Medulla oblongata (tissue), 1 donor: ENCODE data around the gene KCNK2.
"Not testable (repeated sequence)": the region's sequence is repeated elsewhere in the genome, so short reads cannot be mapped to it uniquely, and the experiment has no call there.

Experiments
- DNase-seq: peaks from one replicate; pipeline ENCODE4 v3.0.0-alpha.2; 2015; ENCODE audit errors: extremely low spot score

The KCNK2 gene

DNA sequence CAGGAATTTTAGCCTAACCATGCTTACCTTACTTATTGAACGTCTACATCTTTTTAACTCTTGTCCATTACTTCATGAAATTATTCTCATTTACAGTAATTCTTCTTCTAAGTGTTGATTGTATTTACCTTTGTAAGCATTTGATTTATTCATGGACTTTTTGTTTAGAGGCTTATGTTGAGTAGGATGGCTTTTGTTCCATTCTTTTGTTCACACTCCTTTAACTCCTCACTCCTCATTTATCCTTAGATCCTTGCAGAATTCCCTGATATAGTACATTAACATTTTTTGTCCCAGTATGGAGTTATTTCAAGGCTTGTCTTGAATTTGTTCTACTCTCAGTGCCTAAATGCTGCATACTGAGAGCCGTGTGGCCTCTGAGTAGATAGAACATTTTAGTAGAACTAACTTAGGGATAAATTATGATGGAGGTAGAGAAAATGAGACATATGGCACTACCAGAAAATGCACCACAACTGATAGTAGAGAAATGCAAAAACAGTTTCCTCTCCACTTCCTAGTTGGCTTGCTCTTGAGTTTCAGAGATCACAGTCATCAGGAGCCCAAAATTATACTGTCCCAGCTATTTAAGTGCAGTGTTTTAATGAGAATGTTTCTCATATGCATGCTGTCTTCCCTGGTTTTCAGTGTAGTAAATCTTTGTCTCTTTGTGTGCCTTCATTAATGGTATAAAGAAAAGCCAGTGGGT lies 69.5 kb downstream of the KCNK2 start:
- DNase-seq = no peak

- no peak for DNase-seq
Observed at GRCh38 chr1:215156232-215156631, 73.7 kb downstream of the KCNK2 start.

GRCh38 chr1:215160351-215160750 lies 77.8 kb downstream of the KCNK2 start:
- no peak for DNase-seq

DNA sequence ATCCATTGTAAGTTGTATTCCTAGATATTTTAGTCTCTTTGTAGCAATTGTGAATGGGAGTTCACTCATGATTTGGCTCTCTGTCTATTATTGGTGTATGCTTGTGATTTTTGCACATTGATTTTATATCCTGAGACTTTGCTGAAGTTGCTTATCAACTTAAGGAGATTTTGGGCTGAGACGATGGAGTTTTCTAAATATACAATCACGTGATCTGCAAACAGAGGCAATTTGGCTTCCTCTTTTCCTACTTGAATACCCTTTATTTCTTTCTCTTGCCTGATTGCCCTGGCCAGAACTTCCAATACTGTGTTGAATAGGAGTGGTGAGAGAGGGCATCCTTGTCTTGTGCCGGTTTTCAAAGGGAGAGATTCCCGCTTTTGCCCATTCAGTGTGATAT lies 80.6 kb downstream of the KCNK2 start:
- DNase-seq = not testable (repeated sequence)

DNA sequence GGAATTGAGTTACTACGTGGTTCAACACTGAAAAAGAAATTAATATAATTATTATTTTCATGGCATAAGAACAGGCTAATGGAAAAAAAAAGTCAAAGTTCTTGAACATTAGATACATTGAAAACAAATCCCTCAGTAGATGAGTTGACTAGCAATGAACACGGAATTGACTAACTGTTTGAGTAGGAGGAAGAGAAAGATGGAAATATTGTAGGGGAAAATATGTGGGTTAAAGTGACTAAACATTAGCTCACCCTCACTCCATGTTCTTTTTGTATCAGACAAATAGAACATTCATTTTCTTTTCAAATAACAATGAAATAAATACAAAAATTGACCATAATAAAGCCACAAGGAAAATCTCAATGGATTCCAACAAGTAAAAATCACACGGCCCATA lies 84.3 kb downstream of the KCNK2 start:
- DNase-seq = no peak

DNA sequence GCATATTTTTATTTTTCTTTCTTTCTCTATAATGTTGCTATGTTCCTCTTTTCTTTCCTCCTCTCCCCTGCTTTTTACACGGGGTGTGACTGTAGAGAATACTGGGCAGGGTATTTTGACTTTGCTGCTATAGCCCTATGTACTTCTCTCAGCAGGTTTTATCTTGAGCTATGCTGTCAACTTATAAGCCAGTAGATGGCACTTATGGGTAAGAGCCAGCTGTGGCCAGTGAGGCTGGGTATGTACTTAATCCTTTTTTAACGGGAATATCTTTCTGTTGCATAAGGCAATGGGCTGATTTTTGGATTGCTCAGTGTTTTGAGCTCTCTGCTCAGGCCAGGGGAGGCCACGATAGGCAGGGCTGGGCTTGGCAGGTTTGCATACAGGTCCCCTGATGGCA lies 99.0 kb downstream of the KCNK2 start:
- DNase-seq = no peak

DNA sequence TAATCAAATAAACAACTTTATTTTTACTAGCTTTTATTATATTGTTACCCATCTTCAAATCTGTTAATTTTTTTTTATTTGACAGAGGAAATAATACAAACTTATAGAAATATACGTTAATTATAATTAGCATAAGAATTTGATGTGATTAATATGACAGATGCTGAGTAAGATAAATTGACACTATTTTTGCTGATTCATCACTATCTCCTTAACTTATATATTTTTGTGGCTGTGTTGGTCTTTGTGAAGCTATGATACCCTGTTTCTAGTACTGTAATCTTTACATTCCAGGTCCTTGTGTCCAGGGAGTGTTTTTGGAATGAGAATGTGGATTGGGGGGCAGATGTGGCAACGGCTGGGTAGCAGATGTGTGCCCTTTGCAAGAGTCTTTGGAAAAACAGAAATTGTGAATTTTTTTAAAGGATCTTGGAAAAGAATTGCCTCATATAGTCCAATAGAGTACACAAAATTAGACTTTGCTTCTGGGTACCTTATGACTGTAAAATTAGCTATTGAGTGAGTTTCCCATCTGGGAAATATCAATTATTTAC lies 102.6 kb downstream of the KCNK2 start:
- DNase-seq = no peak

- no peak for DNase-seq
Observed at GRCh38 chr1:215188302-215188950, 105.9 kb downstream of the KCNK2 start.

DNA sequence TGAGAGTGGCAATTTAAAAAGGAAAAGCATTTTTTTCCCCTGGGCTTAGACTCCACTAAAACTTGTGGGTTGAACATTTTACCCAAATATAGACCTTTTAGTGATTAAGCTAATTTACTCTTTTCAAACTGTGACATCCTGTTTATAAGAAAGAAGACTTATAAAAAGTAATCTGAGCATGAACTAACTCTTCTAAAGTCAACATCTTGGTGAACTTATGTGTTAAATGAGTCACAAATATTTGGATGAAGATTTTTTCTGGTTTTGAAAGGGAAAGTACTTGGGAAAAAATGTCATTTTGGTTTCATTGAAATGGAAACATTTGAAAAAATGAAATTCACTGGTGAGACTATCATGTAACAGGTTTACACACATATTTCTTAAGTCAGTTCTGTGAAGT lies 109.8 kb downstream of the KCNK2 start:
- DNase-seq = no peak

- no peak for DNase-seq
Observed at GRCh38 chr1:215198021-215198420, 115.5 kb downstream of the KCNK2 start.

GRCh38 chr1:215200121-215200520 lies 117.6 kb downstream of the KCNK2 start:
- DNase-seq = no peak

- DNase-seq = no peak
Observed at GRCh38 chr1:215201283-215201682, 118.7 kb downstream of the KCNK2 start.

DNA sequence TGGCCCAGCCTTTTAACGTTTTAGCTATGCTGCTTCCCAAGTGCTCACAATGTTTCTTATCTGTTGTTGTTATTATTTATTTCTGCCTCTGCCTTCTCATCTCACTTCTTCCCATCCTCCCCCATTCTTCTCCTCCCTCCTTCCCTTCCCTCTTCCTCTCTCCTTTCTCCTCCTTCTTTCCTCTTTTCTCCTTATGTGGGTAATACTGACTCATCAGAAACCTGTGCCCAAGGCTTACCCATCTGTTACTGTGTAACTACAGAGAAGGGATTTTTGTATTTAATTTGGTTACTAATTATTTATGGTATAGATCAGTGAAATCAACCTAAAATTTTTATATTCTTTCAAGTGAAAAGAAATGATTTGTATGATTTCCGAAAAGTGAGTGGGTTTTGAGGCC lies 120.3 kb downstream of the KCNK2 start:
- no peak for DNase-seq

- DNase-seq = no peak
Observed at GRCh38 chr1:215210167-215210566, 127.6 kb downstream of the KCNK2 start.

- DNase-seq = no peak
Observed at GRCh38 chr1:215215846-215216245, 133.3 kb downstream of the KCNK2 start.

DNA sequence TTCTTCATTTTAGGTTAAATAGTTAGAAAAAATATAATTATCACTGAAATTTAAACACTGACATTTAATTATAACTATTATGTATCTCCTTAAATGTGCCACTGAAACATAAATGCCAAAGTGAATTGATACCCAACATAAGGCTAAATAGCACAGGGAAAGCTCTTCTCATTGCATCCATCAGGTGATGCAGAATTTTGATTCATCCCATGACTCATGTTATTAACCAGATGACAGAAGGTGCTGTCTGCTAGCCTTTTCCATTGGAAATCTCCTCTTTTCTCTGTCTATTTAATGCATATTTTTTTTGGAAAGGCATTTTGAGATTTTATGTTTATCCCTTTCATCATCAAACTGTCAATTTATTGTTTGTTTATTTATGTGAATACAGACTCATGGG lies 136.8 kb downstream of the KCNK2 start:
- no peak for DNase-seq

- DNase-seq = no peak
Observed at GRCh38 chr1:215220346-215220745, 137.8 kb downstream of the KCNK2 start.

- DNase-seq = no peak
Observed at GRCh38 chr1:215226757-215227156, 144.2 kb downstream of the KCNK2 start.

- DNase-seq = no peak
Observed at GRCh38 chr1:215228193-215228592, 145.7 kb downstream of the KCNK2 start.

GRCh38 chr1:215241451-215241850 lies 158.9 kb downstream of the KCNK2 start:
- DNase-seq = no peak

DNA sequence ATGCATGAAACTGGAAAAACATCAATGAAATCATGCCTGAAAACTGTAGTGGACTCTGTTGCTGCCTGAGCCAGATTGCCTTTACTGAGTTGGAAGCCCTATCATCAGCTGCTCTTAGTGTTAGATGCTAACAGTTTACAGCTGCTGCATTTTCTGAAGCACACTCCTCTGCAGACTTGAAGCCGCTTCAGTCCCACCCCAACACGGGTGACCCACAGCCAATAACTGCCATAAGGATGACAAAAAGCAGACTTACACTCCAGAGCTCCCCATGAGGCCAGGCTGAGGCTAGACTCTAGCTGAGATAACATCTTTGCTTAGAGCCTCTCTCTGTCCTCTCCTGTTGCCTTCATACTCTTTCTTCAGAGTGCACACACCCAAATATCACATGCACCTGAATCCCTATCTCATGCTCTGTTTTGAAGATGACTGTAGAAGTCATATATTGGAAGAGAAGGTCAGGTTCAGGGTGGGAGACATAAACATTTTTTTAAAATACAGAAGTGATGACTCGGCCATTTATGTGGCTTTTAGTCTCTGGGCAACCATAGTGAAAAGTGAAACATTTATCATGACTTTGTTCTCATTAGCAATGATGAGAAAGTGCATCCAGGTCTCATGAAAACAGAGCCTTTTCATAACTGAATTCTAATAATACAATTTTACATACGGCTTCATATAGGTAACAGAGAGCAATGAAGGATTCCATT lies 161.0 kb downstream of the KCNK2 start:
- DNase-seq = no peak

- no peak for DNase-seq
Observed at GRCh38 chr1:215250913-215251312, 168.4 kb downstream of the KCNK2 start.

GRCh38 chr1:215251428-215251827 lies 168.9 kb downstream of the KCNK2 start:
- DNase-seq = no peak
